MM.1S (cell line): ENCODE measurements around the gene SH2B2.

ENCODE experiments used
- DNase-seq: peaks from one replicate; pipeline ENCODE4 v3.0.0-alpha.2; 2015
- H2AFZ ChIP-seq: fragments of 300-600 bp; sonication (generic); 2 replicates; pipeline ENCODE4 v1.6.0; 2016; ENCODE audit warnings: antibody characterized with exemption, low read length
- H3F3A ChIP-seq: fragments of 300-600 bp; sonication (generic); 2 replicates; pipeline ENCODE4 v1.6.1; 2016; ENCODE audit warnings: mild to moderate bottlenecking, antibody characterized with exemption, low read length, moderate library complexity, mixed read lengths; ENCODE audit not compliant: insufficient read depth
- H3K27ac ChIP-seq: fragments of 300-600 bp; sonication (generic); 2 replicates; pipeline ENCODE4 v1.5.1; 2016; ENCODE audit warnings: mild to moderate bottlenecking, low read length
- H3K27me3 ChIP-seq: fragments of 300-600 bp; sonication (generic); replicated peaks from 2 replicates; pipeline ENCODE4 v1.6.0; 2016; ENCODE audit warnings: low read length; ENCODE audit not compliant: insufficient read depth
- H3K36me3 ChIP-seq: fragments of 300-600 bp; sonication (generic); replicated peaks from 2 replicates; pipeline ENCODE4 v1.6.1; 2016; ENCODE audit warnings: mild to moderate bottlenecking, low read length, mixed read lengths; ENCODE audit not compliant: insufficient read depth
- H3K4me1 ChIP-seq: fragments of 300-600 bp; sonication (generic); 2 replicates; pipeline ENCODE4 v1.6.1; 2016; ENCODE audit warnings: low read length, mixed read lengths
- H3K4me2 ChIP-seq: fragments of 300-600 bp; sonication (generic); 2 replicates; pipeline ENCODE4 v1.6.0; 2016; ENCODE audit warnings: low read depth, low read length
- H3K4me3 ChIP-seq: fragments of 300-600 bp; sonication (generic); 2 replicates; pipeline ENCODE4 v1.5.1; 2016; ENCODE audit warnings: low read length, mixed read lengths
- H3K79me2 ChIP-seq: fragments of 300-600 bp; sonication (generic); 2 replicates; pipeline ENCODE4 v1.6.1; 2016; ENCODE audit warnings: mixed run types, low read length, mixed read lengths
- H3K9ac ChIP-seq: fragments of 300-600 bp; sonication (generic); 2 replicates; pipeline ENCODE4 v1.6.1; 2016; ENCODE audit warnings: low read length, mixed read lengths
- H3K9me2 ChIP-seq: fragments of 300-600 bp; sonication (generic); replicated peaks from 2 replicates; pipeline ENCODE4 v1.6.1; 2016; ENCODE audit warnings: mild to moderate bottlenecking, low read length, mixed read lengths; ENCODE audit not compliant: insufficient read depth
- H3K9me3 ChIP-seq: fragments of 300-600 bp; sonication (generic); replicated peaks from 2 replicates; pipeline ENCODE4 v1.6.1; 2016; ENCODE audit warnings: mild to moderate bottlenecking, low read length, mixed read lengths; ENCODE audit not compliant: insufficient read depth
- H4K20me1 ChIP-seq: fragments of 300-600 bp; sonication (generic); 2 replicates; pipeline ENCODE4 v1.6.1; 2016; ENCODE audit warnings: mild to moderate bottlenecking, low read length, moderate library complexity, mixed read lengths; ENCODE audit not compliant: insufficient read depth
- CTCF ChIP-seq: fragments of 300-600 bp; sonication (generic); IDR thresholded peaks from 2 replicates; pipeline ENCODE4 v1.5.1; 2016; ENCODE audit warnings: antibody characterized with exemption, low read length, mixed read lengths
- EZH2 ChIP-seq: fragments of 300-600 bp; sonication (generic); optimal IDR thresholded peaks from 2 replicates; pipeline ENCODE3; 2017; ENCODE audit warnings: low read depth, mild to moderate bottlenecking, antibody characterized with exemption, low read length, mixed read lengths
- EZH2phosphoT487 ChIP-seq: fragments of 300-600 bp; sonication (generic); IDR thresholded peaks from 2 replicates; pipeline ENCODE4 v1.6.1; 2018; ENCODE audit warnings: antibody characterized with exemption, low read length

The SH2B2 gene

DNA sequence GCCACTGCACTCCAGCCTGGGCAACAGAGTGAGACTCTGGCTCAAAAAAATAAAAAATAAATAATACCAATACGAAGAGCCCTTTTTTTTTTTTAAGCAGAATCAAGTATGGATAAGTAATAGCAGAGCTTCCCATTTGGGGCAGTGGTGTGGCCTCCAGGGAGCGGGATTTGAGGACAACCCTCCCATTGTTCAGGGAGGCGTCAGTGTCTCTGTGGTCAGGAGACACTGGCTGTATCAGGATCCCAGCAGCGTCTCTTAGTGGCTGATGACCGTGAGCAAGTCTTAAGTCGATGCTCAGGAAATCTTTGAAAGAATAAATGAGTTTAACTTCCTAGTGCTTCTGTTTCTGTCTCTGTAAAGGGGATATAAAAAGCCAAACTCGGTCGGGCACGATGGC is 25.2 kb upstream of the SH2B2 start:
- no peaks in the 10 kb centered on the region for H3K9me2 ChIP-seq
- H2AFZ ChIP-seq = no peak overlapping the region
- H3F3A ChIP-seq = no peaks in the 10 kb centered on the region
- H3K79me2 ChIP-seq = no peaks in the 10 kb centered on the region
- no peak overlapping the region for H3K27ac ChIP-seq
- no peak for TF ChIP-seq EZH2phosphoT487
- TF ChIP-seq EZH2 = no peak
- TF ChIP-seq CTCF = no peak
- H3K4me2 ChIP-seq = no peak overlapping the region
- no peak overlapping the region for H3K4me3 ChIP-seq
- DNase-seq = no peak
- no peak overlapping the region for H3K9ac ChIP-seq
- no peaks in the 10 kb centered on the region for H3K36me3 ChIP-seq
- no peaks in the 10 kb centered on the region for H4K20me1 ChIP-seq
- no peaks in the 10 kb centered on the region for H3K27me3 ChIP-seq
- H3K9me3 ChIP-seq = no peaks in the 10 kb centered on the region
- H3K4me1 ChIP-seq = no peaks in the 10 kb centered on the region

- TF ChIP-seq CTCF = no peak
- TF ChIP-seq EZH2phosphoT487 = no peak
- no peak for TF ChIP-seq EZH2
- Histone ChIP-seq H3K4me1 (no peaks in the 10 kb centered on the region), H3K4me2 (no peak overlapping the region), H3K36me3 (no peaks in the 10 kb centered on the region), H3K27ac (no peak overlapping the region), H3K9me2 (no peaks in the 10 kb centered on the region), H3K9me3 (no peaks in the 10 kb centered on the region), H4K20me1 (no peaks in the 10 kb centered on the region), H3K4me3 (no peak overlapping the region), H3K79me2 (no peaks in the 10 kb centered on the region), H3K9ac (no peak overlapping the region), H3F3A (no peaks in the 10 kb centered on the region), H2AFZ (no peak overlapping the region), H3K27me3 (no peaks in the 10 kb centered on the region)
- DNase-seq = no peak
Measured at GRCh38 chr7:102262546-102262945, 24.1 kb upstream of the SH2B2 start.

GRCh38 chr7:102264367-102264891 is 22.2 kb upstream of the SH2B2 start:
- Histone ChIP-seq H3K36me3 (no peaks in the 10 kb centered on the region), H3K4me1 (no peaks in the 10 kb centered on the region), H3K4me3 (no peak overlapping the region), H3K79me2 (no peaks in the 10 kb centered on the region), H3K27ac (no peak overlapping the region), H3K9me3 (no peaks in the 10 kb centered on the region), H3K27me3 (no peaks in the 10 kb centered on the region), H2AFZ (no peak overlapping the region), H3K9ac (no peak overlapping the region), H3K9me2 (no peaks in the 10 kb centered on the region), H3K4me2 (no peak overlapping the region), H3F3A (no peaks in the 10 kb centered on the region), H4K20me1 (no peaks in the 10 kb centered on the region)
- DNase-seq = no peak
- TF ChIP-seq CTCF (no peak), EZH2 (no peak), EZH2phosphoT487 (no peak)
